Ascending aorta (tissue), 2 donors: ENCODE results near the gene MTARC2. TPM values are rescaled to one million over a fixed set of nuclear protein-coding genes. Genes with fewer than 3 reads are reported as not detected.

Experiments used
- DNase-seq, 2 donors: peaks; one replicate each; pipeline ENCODE4 v3.0.0-alpha.2; 2019; ENCODE audit warnings: low spot score in 2 of 2
- H3K27ac ChIP-seq, 2 donors: fragments of 200-600 bp; sonication (generic); one replicate each; pipeline ENCODE4 v1.5.1; 2016 to 2017; ENCODE audit warnings: mild to moderate bottlenecking in 1 of 2
- H3K27me3 ChIP-seq: fragments of 200-600 bp; sonication (generic); one replicate; pipeline ENCODE4 v1.5.1; 2017
- H3K36me3 ChIP-seq, 2 donors: fragments of 200-600 bp; sonication (generic); one replicate each; pipeline ENCODE4 v1.5.1; 2016
- H3K4me1 ChIP-seq, 2 donors: fragments of 200-600 bp; sonication (generic); one replicate each; pipeline ENCODE4 v1.5.1; 2016 to 2017; ENCODE audit warnings: mild to moderate bottlenecking in 1 of 2
- H3K4me3 ChIP-seq, 2 donors: fragments of 200-600 bp; sonication (generic); one replicate each; pipeline ENCODE4 v1.5.1; 2016 to 2017; ENCODE audit warnings: mild to moderate bottlenecking in 1 of 2
- H3K9me3 ChIP-seq, 2 donors: fragments of 200-600 bp; sonication (generic); one replicate each; pipeline ENCODE4 v1.5.1; 2016
- CTCF ChIP-seq, 3 experiments: fragments of 200-600 bp in 2 of 3; fragments of 450-650 bp in 1 of 3; sonication (generic) in 2 of 3; IDR thresholded peaks; one replicate each; pipeline ENCODE4 v1.5.1; 2016 to 2019; ENCODE audit warnings: antibody characterized with exemption in 3 of 3, mild to moderate bottlenecking in 1 of 3, moderate library complexity in 1 of 3
- intact Hi-C: fragments of 100-400 bp; cut with DNase I; formaldehyde crosslinking; loops from one replicate; pipeline ENCODE4 v1.15.1; 2023
- total RNA-seq: library from RNA; depleted of rRNA; stranded (reverse); fragments of >200 nt; gene quantifications from one replicate; pipeline ENCODE4 v1.1.0, GENCODE V29; 2016

The MTARC2 gene
- total RNA-seq, 1 donor from 2014 or later = 23.7 TPM

GRCh38 chr1:220803401-220804201, 55.5 kb downstream of the MTARC2 start:
- Histone ChIP-seq H3K27ac (peak overlapping the region; percentile 58 to 68), H3K4me1 (peaks cover 0 to 5% of the 10 kb centered on the region in 2 donors), H3K27me3 (no peaks in the 10 kb centered on the region), H3K4me3 (no peak overlapping the region), H3K9me3 (no peaks in the 10 kb centered on the region), H3K36me3 (no peaks in the 10 kb centered on the region)
- intact Hi-C loops = loop anchor here (2.0 to 10.0 kb wide), 2 partner anchors 29 to 941 kb away; partner anchors contain the start of gene DUSP10
- TF ChIP-seq CTCF (IDR thresholded peaks at IDR 0.05) = peak; percentile 16 to 78 (median 69)
- no peak for DNase-seq

GRCh38 chr1:220804202-220804586, 56.1 kb downstream of the MTARC2 start:
- intact Hi-C loops = loop anchor here (10.0 kb wide), 1 partner anchor 941 kb away; the partner anchor contains the start of gene DUSP10
- H3K27me3 ChIP-seq = no peaks in the 10 kb centered on the region
- H3K36me3 ChIP-seq = no peaks in the 10 kb centered on the region
- peak overlapping the region; percentile 58 to 68 for H3K27ac ChIP-seq
- H3K4me3 ChIP-seq = no peak overlapping the region
- H3K9me3 ChIP-seq = no peaks in the 10 kb centered on the region
- H3K4me1 ChIP-seq = peaks cover 0 to 5% of the 10 kb centered on the region in 2 donors
- TF ChIP-seq CTCF (IDR thresholded peaks at IDR 0.05) = peak in 1 of 3 experiments; percentile 16
- DNase-seq = no peak

GRCh38 chr1:220806408-220806807, 58.3 kb downstream of the MTARC2 start:
- H3K4me3 ChIP-seq = no peak overlapping the region
- intact Hi-C loops = loop anchor here (10.0 kb wide), 1 partner anchor 938 kb away; the partner anchor contains the start of gene DUSP10
- H3K27me3 ChIP-seq = no peaks in the 10 kb centered on the region
- DNase-seq = no peak
- no peaks in the 10 kb centered on the region for H3K36me3 ChIP-seq
- TF ChIP-seq CTCF (IDR thresholded peaks at IDR 0.05) = no peak
- H3K9me3 ChIP-seq = no peaks in the 10 kb centered on the region
- no peak overlapping the region for H3K27ac ChIP-seq
- peaks cover 0 to 11% of the 10 kb centered on the region in 2 donors for H3K4me1 ChIP-seq

GRCh38 chr1:220807726-220808125, 59.6 kb downstream of the MTARC2 start:
- Histone ChIP-seq H3K27me3 (no peaks in the 10 kb centered on the region), H3K27ac (no peak overlapping the region), H3K36me3 (no peaks in the 10 kb centered on the region), H3K9me3 (no peaks in the 10 kb centered on the region), H3K4me1 (peaks cover 0 to 11% of the 10 kb centered on the region in 2 donors), H3K4me3 (no peak overlapping the region)
- intact Hi-C loops = loop anchor here (10.0 kb wide), 1 partner anchor 937 kb away; the partner anchor contains the start of gene DUSP10
- DNase-seq = no peak
- TF ChIP-seq CTCF (IDR thresholded peaks at IDR 0.05) = no peak

- no peak for TF ChIP-seq CTCF (IDR thresholded peaks at IDR 0.05)
- Histone ChIP-seq H3K27ac (no peak overlapping the region), H3K9me3 (no peaks in the 10 kb centered on the region), H3K36me3 (peaks cover 0 to 6% of the 10 kb centered on the region in 2 donors), H3K27me3 (no peaks in the 10 kb centered on the region), H3K4me3 (no peak overlapping the region), H3K4me1 (peaks cover 0 to 6% of the 10 kb centered on the region in 2 donors)
- intact Hi-C loops = loop anchor here (10.0 kb wide), 1 partner anchor 936 kb away; the partner anchor contains the start of gene DUSP10
- no peak for DNase-seq
Observed at GRCh38 chr1:220808345-220809186, 60.4 kb downstream of the MTARC2 start.
